Measurements from ENCODE around the gene XYLT1.
"Not testable (repeated sequence)": the region's sequence is repeated elsewhere in the genome, so short reads cannot be mapped to it uniquely, and the experiment has no call there.

The XYLT1 gene

DNA sequence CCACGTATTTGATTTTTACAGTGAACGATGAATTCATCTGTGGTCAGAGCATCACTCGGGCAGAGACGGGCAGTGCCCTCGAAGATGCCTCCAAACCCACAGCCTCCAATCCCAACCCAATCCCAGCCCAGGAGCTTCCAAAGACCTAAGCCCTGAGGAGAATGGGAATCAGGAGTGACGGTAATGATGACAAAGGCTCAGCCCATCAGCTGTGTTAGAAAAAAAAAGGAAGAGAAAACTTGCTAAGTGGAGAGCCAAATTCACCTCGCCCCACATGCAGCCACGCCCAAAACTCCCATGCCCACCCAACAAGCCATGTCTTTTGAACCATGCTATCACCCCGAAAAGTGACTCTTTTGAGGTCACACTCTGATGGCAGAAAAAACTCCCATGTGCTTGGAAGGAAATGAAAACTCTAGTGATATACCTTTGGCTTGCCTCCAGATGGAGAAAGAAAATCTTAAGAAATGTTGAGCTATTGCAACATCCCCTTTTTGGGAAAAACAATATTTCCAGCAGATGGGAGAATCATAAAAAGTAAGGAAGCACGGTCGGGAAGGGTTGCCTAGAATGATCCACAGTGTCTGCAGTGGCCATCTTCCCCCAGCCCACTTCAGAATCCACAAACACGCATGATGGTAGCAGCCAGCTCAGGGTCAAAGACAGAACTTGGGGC, 37.7 kb downstream of the XYLT1 start:
- DNase-seq (ENCODE audit: low read depth in 1 of 2, low spot score in 1 of 2), result no peak

DNA sequence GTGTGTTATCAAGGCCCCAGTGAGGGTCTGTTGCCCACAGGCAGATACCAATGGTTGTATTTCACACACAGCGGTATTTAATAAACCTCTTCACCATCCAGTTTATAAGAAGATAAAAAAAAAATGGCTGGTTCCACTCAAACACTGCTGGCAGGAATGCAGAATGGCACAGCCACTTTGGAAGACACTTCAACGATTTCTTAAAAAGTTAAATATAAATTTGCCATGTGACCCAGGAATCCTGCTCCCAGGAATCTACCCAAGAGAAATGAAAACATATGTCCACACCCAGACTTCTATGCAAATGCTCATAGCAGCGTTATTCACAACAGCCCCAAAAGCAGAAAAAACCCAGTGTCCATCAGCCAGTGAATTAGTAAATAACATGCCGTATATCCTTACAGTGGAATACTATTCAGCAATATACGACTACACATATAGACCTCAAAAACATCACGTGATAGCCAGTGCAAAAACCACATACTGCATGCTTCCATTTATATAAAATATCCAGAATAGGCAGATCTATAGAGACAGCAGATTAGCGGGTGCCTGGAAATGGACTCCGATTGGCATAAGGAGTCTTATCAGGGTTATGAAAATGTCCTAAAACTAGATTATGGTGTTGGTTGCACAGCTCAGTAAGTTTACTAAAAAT, 38.7 kb downstream of the XYLT1 start:
- no peak for DNase-seq (ENCODE audit: low read depth in 1 of 2, low spot score in 1 of 2)

DNA sequence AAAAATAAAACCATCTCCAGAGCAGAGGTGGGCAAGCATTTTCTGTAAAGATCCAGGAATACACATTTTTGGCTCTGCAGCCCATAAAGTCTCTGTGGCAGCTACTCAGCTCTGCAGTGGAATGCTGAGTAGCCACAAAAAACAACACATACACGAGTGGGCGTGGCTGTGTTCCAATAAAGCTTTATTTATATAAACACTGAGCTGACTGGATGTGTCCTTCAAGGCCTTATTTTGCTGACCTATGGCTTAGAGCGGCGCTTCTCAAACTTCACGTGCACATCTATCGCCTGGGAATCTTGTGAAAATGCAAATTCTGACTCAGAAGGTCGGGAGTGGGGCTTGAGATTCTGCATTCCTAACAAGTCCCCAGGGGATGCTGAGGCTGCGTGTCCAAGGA, 39.7 kb downstream of the XYLT1 start:
- no peak for DNase-seq (ENCODE audit: low read depth in 1 of 2, low spot score in 1 of 2)

DNA sequence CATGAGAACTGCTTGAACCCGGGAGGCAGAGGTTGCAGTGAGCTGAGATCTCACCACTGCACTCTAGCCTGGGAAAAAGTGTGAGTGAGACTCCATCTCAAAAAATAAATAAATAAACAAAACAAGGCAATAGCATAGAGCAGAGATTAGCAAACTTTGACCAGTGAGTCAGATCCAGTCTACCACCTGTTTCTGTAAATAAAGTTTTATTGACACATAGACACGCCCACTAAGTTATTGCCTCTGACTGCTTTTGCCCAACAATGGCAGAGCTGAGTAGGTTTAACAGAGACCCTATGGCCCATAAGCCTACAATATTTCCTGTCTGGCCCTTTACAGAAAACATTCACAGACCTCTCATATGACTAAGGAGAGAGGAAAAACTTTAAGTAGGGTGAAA, 44.3 kb downstream of the XYLT1 start:
- no peak for DNase-seq (ENCODE audit: low read depth in 1 of 2, low spot score in 1 of 2)

DNA sequence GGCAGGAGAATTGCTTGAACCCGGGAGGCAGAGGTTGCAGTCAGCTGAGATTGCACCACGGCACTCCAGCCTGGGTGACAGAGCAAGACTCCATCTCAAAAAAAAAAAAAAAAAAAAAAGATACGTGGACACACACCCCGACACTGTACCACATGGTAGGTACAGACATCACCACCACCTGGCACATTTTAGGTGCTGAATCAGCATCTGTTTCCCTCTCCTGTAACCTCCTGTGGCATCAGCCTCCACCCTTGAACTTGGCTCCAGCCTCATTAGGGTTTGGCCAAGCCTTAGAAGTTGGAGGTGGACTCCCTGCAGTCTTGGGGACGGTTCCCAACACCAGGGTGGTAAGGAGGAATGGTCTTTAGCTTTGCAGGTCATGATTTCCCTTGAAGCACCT, 46.0 kb downstream of the XYLT1 start:
- no peak for DNase-seq (ENCODE audit: low read depth in 1 of 2, low spot score in 1 of 2)

DNA sequence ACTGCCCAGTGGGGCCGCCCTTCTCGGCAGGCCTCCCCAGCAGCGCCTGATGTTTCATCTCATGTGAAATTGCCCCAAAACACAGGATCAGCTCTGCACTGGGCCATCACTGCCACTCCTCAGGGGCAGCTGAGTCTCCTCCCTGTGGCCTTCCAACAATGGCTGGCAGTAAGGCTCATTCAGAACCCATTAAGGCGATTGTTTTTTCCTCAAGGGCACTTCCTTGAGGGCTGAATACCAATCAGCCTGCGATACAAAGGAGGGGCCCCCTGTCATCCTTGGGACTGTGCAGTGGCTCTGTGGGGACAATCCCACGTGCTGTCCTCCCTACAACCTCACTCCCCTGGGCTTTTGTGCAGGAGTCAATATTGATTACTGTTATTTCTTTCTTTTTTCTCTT, 47.5 kb downstream of the XYLT1 start:
- no peak for DNase-seq (ENCODE audit: low read depth in 1 of 2, low spot score in 1 of 2)

DNA sequence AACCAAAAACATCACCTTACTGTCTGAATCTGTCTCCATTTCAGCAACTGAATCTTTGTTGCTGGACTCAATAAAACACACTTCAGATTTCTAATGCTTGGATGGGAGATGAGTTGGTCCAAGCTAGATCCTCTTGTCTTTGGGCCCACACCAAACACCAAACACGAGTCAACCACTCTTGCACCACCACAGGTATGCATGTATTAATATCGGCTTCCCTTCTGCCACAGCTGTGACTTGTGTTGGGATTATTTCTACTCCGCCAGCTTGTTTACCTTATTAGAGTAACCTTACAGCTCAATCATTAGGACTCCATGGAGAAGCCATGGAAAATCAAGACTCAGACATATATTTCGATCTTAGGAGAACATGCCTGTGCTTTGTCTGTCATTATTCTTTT, 49.9 kb downstream of the XYLT1 start:
- no peak for DNase-seq (ENCODE audit: low read depth in 1 of 2, low spot score in 1 of 2)

DNA sequence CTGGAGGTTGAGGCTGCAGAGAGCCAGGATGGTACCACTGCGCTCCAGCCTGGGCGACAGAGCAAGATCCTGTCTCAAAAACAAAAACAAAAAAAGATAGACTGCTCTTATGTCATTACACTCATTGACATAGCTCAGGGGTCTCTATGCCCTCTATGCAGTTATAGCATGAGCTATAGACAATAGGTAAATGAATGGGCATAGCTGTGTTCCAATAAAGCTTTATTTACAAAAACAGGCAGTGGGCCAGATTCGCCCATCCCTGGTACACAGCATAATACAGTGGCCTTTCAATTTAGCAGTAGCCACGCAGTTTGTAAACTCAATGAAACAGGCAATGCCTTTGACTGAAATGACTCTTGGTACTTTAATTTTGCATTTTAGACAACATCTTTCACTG, 51.5 kb downstream of the XYLT1 start:
- no peak for DNase-seq (ENCODE audit: low read depth in 1 of 2, low spot score in 1 of 2)

DNA sequence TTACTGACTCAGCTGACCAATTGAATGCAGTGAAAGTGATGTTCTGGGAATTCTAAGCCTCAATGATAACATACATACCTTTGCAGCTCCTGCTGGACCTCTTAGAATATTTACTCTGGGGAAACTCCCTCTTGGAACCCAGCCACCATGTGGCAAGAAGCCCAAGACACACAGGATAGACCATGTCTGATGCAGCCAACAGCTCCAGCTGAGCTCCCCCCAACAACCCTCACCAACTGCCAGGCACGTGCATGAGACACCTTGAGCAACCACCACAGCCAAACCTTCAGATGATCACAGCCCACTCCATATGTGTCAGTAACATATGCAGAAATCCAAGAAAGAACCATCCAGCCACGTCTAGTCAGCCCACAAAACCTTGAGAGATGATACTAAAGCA, 53.0 kb downstream of the XYLT1 start:
- no peak for DNase-seq (ENCODE audit: low read depth in 1 of 2, low spot score in 1 of 2)

DNA sequence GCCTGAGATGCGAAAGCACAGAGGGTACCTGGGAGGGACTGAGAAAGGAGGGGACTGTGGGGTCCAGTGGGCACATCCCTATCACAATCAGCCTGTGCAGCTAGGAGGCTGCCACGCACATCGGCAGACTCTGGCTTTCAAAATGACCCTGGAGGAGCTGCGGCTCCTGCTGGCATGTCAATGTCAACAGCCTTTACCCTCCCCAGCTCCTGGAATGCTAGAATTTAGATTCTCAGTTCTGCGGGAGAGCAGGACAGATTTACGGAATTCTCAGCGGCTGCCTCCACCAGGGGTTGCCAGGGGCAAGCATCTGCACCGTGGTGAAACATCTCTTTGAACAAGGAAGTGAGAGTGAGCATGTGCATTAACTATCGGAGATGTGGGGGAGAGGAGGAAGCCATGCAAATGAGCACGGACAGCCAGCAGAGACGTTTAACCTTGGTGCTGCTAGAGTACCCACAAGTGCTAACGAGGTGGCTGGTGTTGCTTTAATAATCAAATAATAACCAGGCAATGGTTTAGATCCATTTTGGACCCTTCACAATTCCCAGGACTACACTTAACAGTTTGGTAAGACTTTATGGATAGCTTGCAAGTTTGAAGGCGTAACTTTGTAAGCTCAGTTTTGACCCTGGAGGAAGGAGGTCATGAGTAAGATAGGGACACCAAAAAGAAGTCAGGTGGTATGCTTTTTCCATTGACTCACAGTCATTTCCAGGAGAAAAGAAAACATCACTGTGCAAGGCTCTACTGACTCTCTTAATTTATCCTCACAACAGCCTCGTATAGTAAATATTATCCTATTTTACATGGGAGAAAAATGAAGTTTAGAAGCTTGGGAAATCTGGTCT, 54.1 kb downstream of the XYLT1 start:
- peak; percentile 28 to 53 for DNase-seq (ENCODE audit: low read depth in 1 of 2, low spot score in 1 of 2)

DNA sequence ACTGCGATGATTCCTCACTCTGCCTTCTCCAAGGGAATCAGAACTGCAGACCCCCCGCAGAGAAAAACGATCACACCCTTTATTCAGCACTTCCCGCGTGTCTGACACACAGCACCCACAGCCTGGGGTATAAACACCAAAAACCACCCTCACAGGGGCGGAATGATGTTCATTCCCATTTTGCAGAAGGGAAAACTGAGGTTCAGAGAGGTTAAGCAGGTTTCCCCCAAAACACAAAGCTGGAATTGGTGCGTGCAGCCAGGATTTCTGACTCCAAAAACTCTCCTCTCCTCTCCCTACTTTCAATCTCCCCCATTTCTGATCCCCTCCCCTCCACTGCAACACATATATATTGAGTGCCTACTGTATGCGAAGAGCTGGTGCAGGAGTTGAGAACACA, 55.8 kb downstream of the XYLT1 start:
- no peak for DNase-seq (ENCODE audit: low read depth in 1 of 2, low spot score in 1 of 2)

DNA sequence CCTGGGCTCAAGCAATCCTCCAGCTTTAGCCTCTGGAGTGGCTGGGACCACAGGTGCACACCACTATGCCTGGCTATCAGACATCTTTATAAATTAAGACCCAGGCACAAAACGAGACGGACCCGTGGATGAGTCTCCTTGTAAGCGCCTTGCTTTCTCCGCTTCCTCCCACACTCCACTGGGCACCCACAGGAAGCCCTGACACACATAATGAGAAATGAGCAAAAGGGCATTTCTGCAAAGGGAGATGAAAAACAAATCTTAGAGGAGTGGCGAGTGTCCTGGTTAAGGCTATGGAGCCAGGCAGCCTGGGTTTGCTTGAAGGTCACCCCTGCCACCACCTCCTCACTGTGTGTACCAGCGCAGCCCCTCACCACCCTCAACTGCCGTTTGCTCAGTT, 56.3 kb downstream of the XYLT1 start:
- DNase-seq (ENCODE audit: low read depth in 1 of 2, low spot score in 1 of 2), result peak in 1 of 2 donors; percentile 7

DNA sequence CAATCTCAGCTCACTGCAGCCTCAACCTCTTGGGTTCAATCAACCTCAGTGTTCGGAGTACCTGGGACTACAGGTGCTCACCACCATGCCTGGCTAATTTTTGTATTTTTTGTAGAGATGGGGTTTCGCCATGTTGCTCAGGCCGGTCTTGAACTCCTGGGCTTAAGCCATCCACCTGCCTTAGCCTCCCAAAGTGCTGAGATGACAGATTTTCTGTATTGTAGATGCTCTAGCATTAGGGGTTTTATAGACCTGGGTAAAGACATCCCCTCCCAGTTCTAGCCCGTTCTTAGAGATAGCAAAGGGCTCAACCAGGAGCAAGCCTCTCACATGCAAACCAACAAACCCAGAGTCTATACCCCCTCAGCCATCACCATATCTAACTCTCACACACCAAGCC, 57.3 kb downstream of the XYLT1 start:
- DNase-seq (ENCODE audit: low read depth in 1 of 2, low spot score in 1 of 2), result no peak

DNA sequence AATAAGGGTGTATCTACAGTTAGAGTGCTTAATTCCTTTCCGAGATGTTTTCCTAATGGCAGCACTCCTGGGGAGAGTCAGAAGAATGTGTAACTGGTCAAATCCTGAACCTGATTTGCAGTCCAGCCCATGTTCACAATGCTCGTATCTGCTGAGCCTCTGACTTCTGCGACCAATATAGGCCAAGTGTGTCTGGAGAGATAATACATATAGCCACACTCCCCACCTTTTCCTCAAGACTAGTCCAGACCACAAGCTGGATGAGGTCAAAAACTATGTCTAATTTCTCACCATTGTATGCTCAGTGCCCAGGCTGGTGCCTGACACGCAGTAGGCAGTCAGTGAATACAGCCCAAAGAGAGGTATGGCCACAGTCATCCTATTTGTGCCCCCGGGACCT, 58.0 kb downstream of the XYLT1 start:
- no peak for DNase-seq (ENCODE audit: low read depth in 1 of 2, low spot score in 1 of 2)

DNA sequence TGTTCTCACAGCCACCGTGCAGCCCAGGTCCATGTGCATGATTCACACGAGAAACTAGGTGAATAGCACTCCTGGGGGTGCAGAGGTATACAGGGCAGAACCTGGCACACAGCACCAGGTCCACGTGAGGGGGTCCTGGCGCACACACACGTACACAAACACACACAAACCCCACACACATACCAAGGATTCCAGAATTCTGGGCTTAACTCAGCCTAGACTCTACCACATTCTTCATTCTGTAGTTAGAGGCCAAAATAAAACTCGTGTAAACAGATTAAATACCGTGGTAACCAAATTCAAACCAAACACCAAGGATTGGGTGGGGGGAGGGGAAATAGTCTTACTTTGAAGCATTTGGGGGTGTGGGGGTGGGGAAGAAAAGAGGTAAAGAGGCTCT, 58.5 kb downstream of the XYLT1 start:
- no peak for DNase-seq (ENCODE audit: low read depth in 1 of 2, low spot score in 1 of 2)

DNA sequence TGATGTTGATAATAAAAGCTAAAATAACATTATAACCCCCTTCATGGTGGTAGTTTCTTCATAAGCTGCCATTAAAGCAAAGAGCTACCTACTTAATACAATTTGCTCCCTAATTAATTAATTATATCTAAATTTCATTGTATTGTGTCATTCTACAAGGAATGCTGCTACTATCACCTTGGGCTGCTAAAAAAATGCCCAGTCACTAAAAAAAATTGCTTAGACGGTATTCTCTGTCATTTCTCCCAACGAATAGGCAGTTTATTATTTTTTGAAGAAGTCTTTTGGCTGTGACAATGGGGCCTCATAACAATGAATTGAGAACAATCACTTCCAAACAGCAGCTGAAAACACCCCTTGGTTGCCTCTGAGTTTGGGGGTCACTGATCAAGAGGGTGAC, 59.5 kb downstream of the XYLT1 start:
- DNase-seq (ENCODE audit: low read depth in 1 of 2, low spot score in 1 of 2), result no peak

DNA sequence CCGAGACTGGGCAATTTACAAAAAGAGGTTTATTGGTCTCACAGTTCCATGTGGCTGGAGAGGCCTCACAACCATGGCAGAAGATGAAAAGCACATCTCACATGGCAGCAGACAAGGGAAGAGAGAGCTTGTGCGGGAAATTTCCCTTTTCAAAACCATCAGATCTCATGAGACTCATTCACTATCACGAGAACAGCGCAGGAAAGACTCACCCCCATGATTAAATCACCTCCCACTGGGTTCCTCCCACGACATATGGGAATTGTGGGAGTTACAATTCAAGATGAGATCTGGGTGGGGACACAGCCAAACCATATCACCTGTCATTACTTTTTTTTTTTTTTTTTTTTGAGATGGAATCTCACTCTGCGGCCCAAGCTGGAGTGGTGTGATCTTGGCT, 60.4 kb downstream of the XYLT1 start:
- DNase-seq (ENCODE audit: low read depth in 1 of 2, low spot score in 1 of 2), result not testable (repeated sequence)

DNA sequence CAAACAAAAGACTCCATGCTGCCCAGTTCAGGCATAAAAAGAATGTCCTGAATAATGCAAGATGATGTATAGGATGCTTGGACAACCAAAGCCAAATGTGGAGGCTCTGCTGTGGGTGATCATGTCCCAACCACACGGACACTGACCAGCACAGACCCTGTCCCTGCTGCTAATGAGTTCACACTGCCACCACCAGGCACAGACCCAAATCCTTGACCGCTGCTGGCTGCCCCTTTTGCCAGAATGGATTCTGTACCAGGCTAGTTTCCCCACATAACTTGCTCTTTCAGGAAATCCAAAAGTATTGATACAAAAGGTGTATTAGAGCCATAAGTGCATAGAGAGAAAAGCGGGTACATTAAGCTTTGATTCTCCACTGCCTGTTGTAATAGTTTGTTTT, 60.9 kb downstream of the XYLT1 start:
- DNase-seq (ENCODE audit: low read depth in 1 of 2, low spot score in 1 of 2), result no peak

DNA sequence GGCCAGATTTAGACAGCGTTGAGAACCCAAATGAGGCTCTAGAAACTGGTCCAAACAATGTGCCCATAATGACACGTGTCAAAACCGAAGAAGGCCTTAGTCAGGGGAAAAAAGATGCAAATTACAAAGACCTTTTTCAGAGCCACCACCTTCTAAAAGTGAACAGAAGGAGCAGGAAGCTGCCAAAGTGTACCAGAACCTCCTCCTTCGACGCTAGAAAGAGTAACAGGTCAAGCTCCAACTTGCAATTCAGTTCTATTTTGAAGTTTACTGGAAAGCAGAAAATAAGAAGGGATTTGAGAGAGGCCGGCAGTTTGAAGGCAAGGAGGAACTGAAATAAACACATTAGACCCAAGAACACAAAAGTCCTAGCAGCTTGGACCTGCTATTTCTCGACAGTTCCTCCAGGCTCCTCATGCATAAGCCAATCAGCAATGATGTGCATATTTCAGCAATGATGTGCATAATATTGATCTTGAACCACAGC, 61.8 kb downstream of the XYLT1 start:
- no peak for DNase-seq (ENCODE audit: low read depth in 1 of 2, low spot score in 1 of 2)

DNA sequence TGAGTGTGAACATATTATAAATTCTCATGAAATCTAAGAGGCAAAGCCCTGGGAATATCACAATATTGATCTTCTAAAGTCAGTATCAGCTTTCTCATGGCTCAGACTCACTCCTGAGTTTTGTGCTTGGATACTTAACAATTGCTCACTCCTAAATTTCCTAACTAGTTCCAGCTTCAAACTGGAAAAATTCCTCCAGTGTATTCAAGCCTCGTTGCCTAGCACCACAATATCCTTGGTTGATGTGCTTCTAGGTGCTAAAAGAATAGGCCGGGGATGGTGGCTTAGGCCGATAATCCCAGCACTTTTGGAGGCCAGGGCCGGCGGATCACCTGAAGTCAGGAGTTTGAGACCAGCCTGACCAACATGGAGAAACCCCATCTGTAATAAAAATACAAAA, 62.5 kb downstream of the XYLT1 start:
- no peak for DNase-seq (ENCODE audit: low read depth in 1 of 2, low spot score in 1 of 2)

DNA sequence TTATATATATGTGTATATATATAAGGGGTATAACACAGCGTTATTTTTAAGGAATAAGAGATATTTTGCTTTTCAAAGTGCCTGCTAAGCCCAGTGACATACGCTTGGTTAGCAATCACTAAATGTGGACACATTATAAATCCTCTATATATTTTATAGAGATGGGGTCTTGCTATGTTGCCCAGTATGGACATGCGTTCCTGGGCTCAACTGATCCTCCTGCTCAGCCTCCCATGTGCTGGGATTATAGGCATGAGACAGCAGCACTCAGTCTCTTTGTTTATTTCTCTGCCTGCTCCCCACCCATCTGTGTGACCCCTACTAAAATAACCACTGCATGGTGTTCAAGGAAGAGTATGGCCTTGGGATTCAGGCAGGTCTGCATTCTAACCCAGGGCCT, 63.4 kb downstream of the XYLT1 start:
- DNase-seq (ENCODE audit: low read depth in 1 of 2, low spot score in 1 of 2), result no peak
